ENCODE results near the gene CDH10.

DNA sequence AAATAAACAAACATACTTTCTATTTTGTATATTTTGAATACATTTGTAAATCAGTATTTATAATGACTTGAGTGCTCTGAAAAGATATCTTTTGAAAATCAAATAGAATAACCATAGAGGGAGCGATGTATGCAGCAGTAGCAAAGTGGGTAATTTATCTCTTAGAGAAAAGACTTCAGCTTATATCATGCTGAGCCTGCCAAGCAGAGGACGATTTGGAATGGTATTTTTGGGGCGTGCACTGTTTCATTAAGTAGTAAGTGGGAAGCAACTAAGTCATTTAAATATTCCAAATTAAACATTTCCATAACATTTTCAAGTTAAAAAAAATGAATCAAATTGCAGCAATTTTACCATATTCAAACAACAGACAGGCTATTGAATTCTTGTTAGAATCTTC, 147.6 kb downstream of the CDH10 start:
- TF ChIP-seq, protein P1, sequence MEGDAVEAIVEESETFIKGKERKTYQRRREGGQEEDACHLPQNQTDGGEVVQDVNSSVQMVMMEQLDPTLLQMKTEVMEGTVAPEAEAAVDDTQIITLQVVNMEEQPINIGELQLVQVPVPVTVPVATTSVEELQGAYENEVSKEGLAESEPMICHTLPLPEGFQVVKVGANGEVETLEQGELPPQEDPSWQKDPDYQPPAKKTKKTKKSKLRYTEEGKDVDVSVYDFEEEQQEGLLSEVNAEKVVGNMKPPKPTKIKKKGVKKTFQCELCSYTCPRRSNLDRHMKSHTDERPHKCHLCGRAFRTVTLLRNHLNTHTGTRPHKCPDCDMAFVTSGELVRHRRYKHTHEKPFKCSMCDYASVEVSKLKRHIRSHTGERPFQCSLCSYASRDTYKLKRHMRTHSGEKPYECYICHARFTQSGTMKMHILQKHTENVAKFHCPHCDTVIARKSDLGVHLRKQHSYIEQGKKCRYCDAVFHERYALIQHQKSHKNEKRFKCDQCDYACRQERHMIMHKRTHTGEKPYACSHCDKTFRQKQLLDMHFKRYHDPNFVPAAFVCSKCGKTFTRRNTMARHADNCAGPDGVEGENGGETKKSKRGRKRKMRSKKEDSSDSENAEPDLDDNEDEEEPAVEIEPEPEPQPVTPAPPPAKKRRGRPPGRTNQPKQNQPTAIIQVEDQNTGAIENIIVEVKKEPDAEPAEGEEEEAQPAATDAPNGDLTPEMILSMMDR (IDR thresholded peaks at IDR 0.05): no peak
- TF ChIP-seq EP300 (IDR thresholded peaks at IDR 0.05; ENCODE audit: low read depth): no peak
